HG03066 (cell line): ENCODE data around the gene KCNAB1.

Experiments
- ATAC-seq: cut with Tn5 transposase; IDR thresholded peaks from one replicate; pipeline ENCODE4 v1.9.1; 2021; ENCODE audit warnings: low read depth; ENCODE audit not compliant: unreplicated experiment

The KCNAB1 gene

GRCh38 chr3:156474560-156475389, 354.4 kb downstream of the KCNAB1 start:
- no peak for ATAC-seq

DNA sequence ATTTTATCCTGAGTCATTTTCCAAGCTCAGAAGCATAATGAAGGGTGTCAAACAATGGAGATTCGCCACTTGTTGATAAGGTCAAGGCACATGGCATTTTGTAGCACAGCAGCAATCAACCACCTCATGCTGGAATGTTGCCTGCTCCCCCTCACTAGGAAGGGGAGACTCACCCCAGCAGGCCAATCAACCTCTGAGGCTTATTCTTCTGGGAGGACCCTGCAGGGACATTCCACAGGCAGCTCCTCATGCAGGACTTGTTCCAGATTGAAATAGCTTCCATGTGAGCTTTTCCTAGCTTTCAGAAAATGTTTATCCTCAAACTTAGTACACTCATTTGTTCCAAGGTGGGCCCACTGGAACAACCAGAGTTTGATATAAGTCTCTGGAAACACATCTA, 356.9 kb downstream of the KCNAB1 start:
- no peak for ATAC-seq

- no peak for ATAC-seq
Observed at GRCh38 chr3:156478891-156479290, 358.5 kb downstream of the KCNAB1 start.

DNA sequence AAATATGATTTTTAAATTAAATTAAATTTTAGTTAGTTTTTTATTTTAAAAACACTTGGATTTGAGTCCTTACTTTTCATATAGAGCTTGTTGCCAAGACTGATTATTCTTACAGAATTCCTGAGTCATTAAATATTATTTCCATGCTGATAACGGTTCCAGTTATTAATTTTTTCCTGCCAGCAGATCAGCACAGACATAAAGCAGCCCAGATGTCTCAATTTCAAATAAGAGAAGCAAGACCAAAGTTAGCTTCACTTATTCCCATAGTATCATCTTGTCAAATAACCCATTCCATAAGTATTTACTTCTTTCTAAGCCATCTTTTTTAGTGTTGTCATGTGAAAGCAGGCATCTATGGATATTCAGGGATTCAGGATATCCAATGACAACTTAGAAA, 359.2 kb downstream of the KCNAB1 start:
- no peak for ATAC-seq

DNA sequence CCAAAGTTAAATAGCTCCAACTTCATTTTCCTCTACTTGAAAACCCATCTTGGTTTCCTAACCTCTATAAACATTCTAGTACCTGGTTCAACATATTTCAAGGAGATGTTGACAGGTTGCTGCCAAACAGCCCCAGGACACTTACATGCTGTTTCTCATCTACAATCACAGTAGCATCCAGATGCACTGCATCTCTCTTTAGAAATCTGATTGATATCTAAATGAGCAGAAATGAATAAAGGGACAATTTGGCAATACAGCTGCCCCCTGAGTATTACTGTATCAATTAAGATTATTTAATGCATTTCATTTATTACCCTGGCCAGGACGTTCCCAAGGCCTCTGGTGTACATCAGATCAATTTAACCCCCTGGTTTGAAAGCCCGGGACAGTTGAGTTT, 360.6 kb downstream of the KCNAB1 start:
- no peak for ATAC-seq

- peak; percentile 1 for ATAC-seq
Observed at GRCh38 chr3:156483002-156483401, 362.6 kb downstream of the KCNAB1 start.

- ATAC-seq: peak; percentile 74
Observed at GRCh38 chr3:156483426-156483825, 363.0 kb downstream of the KCNAB1 start.

DNA sequence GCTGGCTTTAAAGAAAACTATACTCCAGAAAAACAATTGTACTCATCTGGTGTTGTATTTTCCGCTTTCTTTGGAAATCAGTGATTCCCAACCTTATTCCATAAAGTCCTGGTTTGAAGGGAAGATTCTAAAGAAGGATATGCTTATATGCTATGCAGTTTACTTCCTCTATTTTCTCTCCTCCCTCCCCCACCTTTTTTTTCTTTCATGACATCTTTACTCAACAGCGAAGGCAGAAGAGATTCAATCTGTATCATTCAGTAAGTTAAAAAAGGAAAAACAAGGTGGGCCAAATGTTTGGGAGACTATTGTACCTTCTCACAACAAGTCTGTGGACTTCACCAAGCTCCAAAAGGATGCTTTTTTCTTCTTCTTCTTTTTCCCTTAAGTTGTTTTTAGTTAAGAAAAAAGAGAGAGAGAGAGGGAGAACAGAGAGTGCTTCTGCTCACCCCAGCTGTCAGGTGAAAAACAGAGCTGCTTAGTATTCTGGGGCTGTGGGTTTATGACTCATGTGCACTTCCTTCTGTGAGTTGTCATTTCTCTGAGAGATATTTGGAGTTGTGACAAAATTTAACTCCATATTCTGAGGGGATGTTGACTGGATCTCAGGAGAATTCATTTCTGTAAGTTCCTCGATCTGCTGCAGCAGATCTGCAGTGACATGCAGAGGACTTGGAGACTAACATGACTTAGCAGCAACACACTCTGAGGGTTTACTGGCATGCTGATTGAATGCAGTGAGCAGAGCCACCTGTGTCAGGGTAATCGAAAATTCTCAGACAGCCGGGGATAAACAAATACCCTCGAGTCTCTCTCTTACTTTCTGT, 363.8 kb downstream of the KCNAB1 start:
- ATAC-seq: peak; percentile 84

- no peak for ATAC-seq
Observed at GRCh38 chr3:156488767-156489166, 368.4 kb downstream of the KCNAB1 start.

- ATAC-seq: no peak
Observed at GRCh38 chr3:156489462-156489911, 369.1 kb downstream of the KCNAB1 start.

- ATAC-seq: no peak
Observed at GRCh38 chr3:156491192-156491591, 370.8 kb downstream of the KCNAB1 start.

DNA sequence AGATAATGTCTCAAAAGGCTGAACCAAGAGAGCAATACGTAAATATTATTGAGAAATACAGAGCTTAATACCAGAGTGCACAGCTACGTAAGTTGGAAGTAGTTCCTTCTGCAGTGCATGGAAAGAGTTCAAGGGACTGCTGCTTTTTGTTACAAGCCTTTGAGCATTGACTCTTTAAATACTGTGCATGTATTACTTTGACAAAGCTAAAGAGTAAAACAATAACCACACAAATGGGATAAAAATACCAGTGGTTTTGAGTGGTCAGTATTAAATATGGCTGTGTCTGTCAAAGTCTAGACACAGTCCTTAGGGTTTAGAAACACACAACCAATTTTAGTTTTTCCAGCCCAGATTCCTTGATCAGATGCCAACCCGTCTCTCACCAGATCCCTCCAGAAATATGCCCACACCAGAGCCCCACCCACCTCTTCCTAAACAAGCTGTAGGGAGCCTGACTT, 372.5 kb downstream of the KCNAB1 start:
- ATAC-seq: no peak

DNA sequence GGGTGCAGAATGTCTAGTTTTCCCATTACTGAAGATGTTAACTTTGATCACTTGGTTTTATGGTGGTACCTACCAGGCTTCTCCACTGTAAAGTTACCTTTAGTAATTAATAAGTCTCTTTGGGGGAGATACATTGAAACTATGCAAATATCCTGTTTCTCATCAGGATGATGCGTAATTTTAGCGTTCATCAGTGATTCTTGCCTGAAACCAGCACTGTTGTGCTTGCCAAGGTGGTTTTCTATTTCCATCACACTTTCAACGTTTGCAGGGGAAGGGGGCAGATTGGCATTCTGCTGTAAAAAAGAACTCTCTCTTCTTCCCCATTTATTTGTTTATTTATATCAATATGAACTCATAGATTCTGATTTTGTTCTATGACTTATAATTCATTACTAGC, 373.5 kb downstream of the KCNAB1 start:
- ATAC-seq: no peak

GRCh38 chr3:156495816-156496215, 375.4 kb downstream of the KCNAB1 start:
- ATAC-seq: no peak

DNA sequence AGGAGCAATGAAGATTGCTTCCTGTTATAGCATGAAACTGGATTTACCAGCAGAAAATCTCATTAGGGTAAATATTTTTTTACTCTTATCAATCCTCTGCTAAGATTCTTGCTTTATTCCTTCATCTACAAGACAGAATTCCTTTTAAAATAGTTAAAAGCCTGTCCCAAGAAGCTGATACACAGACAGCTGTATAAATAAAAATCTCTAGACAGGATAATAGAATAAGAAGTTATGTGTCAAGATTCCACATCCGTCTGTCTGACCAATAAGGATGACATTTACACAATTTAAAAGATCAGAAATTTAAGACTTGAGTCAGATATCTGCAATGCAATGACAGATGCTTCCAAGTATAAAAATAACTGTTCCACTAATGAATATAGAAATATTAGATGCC, 376.9 kb downstream of the KCNAB1 start:
- no peak for ATAC-seq

GRCh38 chr3:156498307-156498706, 377.9 kb downstream of the KCNAB1 start:
- ATAC-seq: no peak

- no peak for ATAC-seq
Observed at GRCh38 chr3:156507285-156507684, 386.9 kb downstream of the KCNAB1 start.

- ATAC-seq: peak; percentile 78
Observed at GRCh38 chr3:156509189-156510174, 389.1 kb downstream of the KCNAB1 start.

GRCh38 chr3:156511987-156512677, 391.8 kb downstream of the KCNAB1 start:
- ATAC-seq: no peak

- ATAC-seq: no peak
Observed at GRCh38 chr3:156513619-156514018, 393.2 kb downstream of the KCNAB1 start.
